Keratinocyte (primary cell): ENCODE results near the gene FUT7. TPM values are rescaled to one million over a fixed set of nuclear protein-coding genes. Genes with fewer than 3 reads are reported as not detected.

Experiments used
- DNase-seq: peaks from one replicate; pipeline ENCODE4 v3.0.0-alpha.2; 2011; ENCODE audit warnings: low read depth, missing footprints, low spot score
- FAIRE-seq: peaks from 2 replicates; lab custom pipeline; 2011; peaks lifted over from hg19 to GRCh38; lab: Jason Lieb, UNC
- H2AFZ ChIP-seq: 2 replicates; pipeline ENCODE4 v1.6.0; 2012; ENCODE audit warnings: low read length, control low read depth, inconsistent platforms; ENCODE audit not compliant: control insufficient read depth
- H3K27ac ChIP-seq: 2 replicates; pipeline ENCODE4 v1.5.1; 2011; ENCODE audit warnings: low read length; ENCODE audit not compliant: control insufficient read depth, insufficient read depth
- H3K27me3 ChIP-seq: 3 replicates; pipeline ENCODE4 v1.6.0; 2011; ENCODE audit warnings: low read length; ENCODE audit not compliant: control insufficient read depth, insufficient read depth; ENCODE audit errors: extremely low read depth
- H3K36me3 ChIP-seq, 2 experiments: 2 replicates in 1 of 2; 3 replicates in 1 of 2; pipeline ENCODE4 v1.5.1; 2011; ENCODE audit warnings: low read length in 2 of 2, mild to moderate bottlenecking in 1 of 2; ENCODE audit not compliant: control insufficient read depth in 2 of 2, insufficient read depth in 2 of 2; ENCODE audit errors: extremely low read depth in 1 of 2
- H3K4me1 ChIP-seq: 3 replicates; pipeline ENCODE4 v1.5.1; 2011; ENCODE audit warnings: low read length; ENCODE audit not compliant: control insufficient read depth, insufficient read depth; ENCODE audit errors: extremely low read depth
- H3K4me2 ChIP-seq: 3 replicates; pipeline ENCODE4 v1.6.0; 2011; ENCODE audit warnings: low read depth, low read length; ENCODE audit not compliant: control insufficient read depth, insufficient read depth; ENCODE audit errors: extremely low read depth
- H3K4me3 ChIP-seq, 3 experiments: fragments of 200-600 bp in 1 of 3; sonication (generic) in 1 of 3; 2 replicates in 2 of 3; 3 replicates in 1 of 3; pipeline ENCODE4 v1.5.1; 2011 to 2016; ENCODE audit warnings: low read length in 3 of 3, mild to moderate bottlenecking in 3 of 3, control low read depth in 2 of 3, inconsistent platforms in 1 of 3, low read depth in 1 of 3, mixed read lengths in 1 of 3, mixed run types in 1 of 3, moderate library complexity in 1 of 3; ENCODE audit not compliant: control insufficient read depth in 2 of 3, insufficient read depth in 2 of 3; ENCODE audit errors: extremely low read depth in 1 of 3
- H3K79me2 ChIP-seq: 2 replicates; pipeline ENCODE4 v1.6.0; 2012; ENCODE audit warnings: low read length; ENCODE audit not compliant: control insufficient read depth, insufficient read depth
- H3K9ac ChIP-seq: 3 replicates; pipeline ENCODE4 v1.6.0; 2011; ENCODE audit warnings: low read length; ENCODE audit not compliant: control insufficient read depth, insufficient read depth; ENCODE audit errors: extremely low read depth
- H3K9me1 ChIP-seq: 3 replicates; pipeline ENCODE4 v1.6.0; 2011; ENCODE audit warnings: low read length; ENCODE audit not compliant: control insufficient read depth, insufficient read depth; ENCODE audit errors: extremely low read depth
- H3K9me3 ChIP-seq: 2 replicates; pipeline ENCODE4 v1.5.1; 2012; ENCODE audit warnings: low read depth, low read length; ENCODE audit not compliant: control insufficient read depth
- H4K20me1 ChIP-seq: 3 replicates; pipeline ENCODE4 v1.6.0; 2011; ENCODE audit warnings: low read length; ENCODE audit not compliant: control insufficient read depth, insufficient read depth; ENCODE audit errors: extremely low read depth
- CTCF ChIP-seq, 3 experiments: IDR thresholded peaks in 1 of 3; conservative IDR thresholded peaks in 1 of 3; optimal IDR thresholded peaks in 1 of 3; 2 replicates in 2 of 3; 3 replicates in 1 of 3; pipeline versions ENCODE3 to v1.5.1; 2011; ENCODE audit warnings: low read length in 3 of 3, mild to moderate bottlenecking in 3 of 3, moderate library complexity in 2 of 3, control low read depth in 1 of 3, inconsistent platforms in 1 of 3; ENCODE audit not compliant: insufficient read depth in 2 of 3; ENCODE audit errors: extremely low read depth in 1 of 3
- EZH2 ChIP-seq: IDR thresholded peaks from one replicate; pipeline ENCODE4 v1.6.1; 2012; ENCODE audit warnings: inconsistent platforms, mild to moderate bottlenecking, low read length, moderate library complexity
- dilution Hi-C: fragments of 300-500 bp; cut with MboI; formaldehyde crosslinking; loops from one replicate; pipeline ENCODE4 v1.7.0; 2020; ENCODE audit warnings: low sequenced_read_pairs; ENCODE audit not compliant: extremely low pct_ligation_motif_present
- polyA plus RNA-seq, 5 experiments: library from polyadenylated mRNA; depleted of rRNA in 3 of 5; stranded (reverse) in 3 of 5; stranded (forward) in 1 of 5; unstranded in 1 of 5; fragments of >200 nt; gene quantifications; 1 replicate in 1 of 5; 2 replicates in 3 of 5; 3 replicates in 1 of 5; pipeline versions ENCODE4 v1.2.1 to v1.2.3, GENCODE V29; 2011 to 2012; ENCODE audit warnings: missing spikeins in 2 of 5, low read depth in 1 of 5, low replicate concordance in 1 of 5

Gene FUT7
- polyA plus RNA-seq, 1 donor (not counting 4 experiments of a cell fraction or from before 2014, with no cell fraction given): not detected

GRCh38 chr9:137037483-137037882 is 5.6 kb upstream of the FUT7 start:
- Histone ChIP-seq H4K20me1 (no peaks in the 10 kb centered on the region), H3K4me2 (no peak overlapping the region), H3K9me3 (no peaks in the 10 kb centered on the region), H3K27ac (no peak overlapping the region), H3K79me2 (no peaks in the 10 kb centered on the region), H2AFZ (no peak overlapping the region), H3K9ac (no peak overlapping the region), H3K9me1 (no peaks in the 10 kb centered on the region), H3K4me1 (peaks cover 3% of the 10 kb centered on the region), H3K27me3 (no peaks in the 10 kb centered on the region), H3K4me3 (no peak overlapping the region), H3K36me3 (peaks cover 0 to 4% of the 10 kb centered on the region in 2 experiments)
- DNase-seq: no peak
- FAIRE-seq: no peak
- TF ChIP-seq EZH2 (no peak), CTCF (optimal IDR thresholded peaks at IDR 0.05 in 1 of 3, IDR thresholded peaks at IDR 0.05 in 1 of 3, conservative IDR thresholded peaks at IDR 0.05 in 1 of 3; ENCODE audit: extremely low read depth in 1 of 3, insufficient read depth in 2 of 3, low read length in 3 of 3) (no peak)
- dilution Hi-C loops: no loop called here

- Histone ChIP-seq H3K27ac (no peak overlapping the region), H2AFZ (no peak overlapping the region), H3K4me2 (no peak overlapping the region), H3K4me1 (peaks cover 3% of the 10 kb centered on the region), H4K20me1 (no peaks in the 10 kb centered on the region), H3K9me3 (no peaks in the 10 kb centered on the region), H3K9ac (no peak overlapping the region), H3K9me1 (no peaks in the 10 kb centered on the region), H3K4me3 (no peak overlapping the region), H3K36me3 (peaks cover 0 to 4% of the 10 kb centered on the region in 2 experiments), H3K27me3 (no peaks in the 10 kb centered on the region), H3K79me2 (no peaks in the 10 kb centered on the region)
- dilution Hi-C loops: no loop called here
- FAIRE-seq (no peak), DNase-seq (no peak)
- no peak for TF ChIP-seq CTCF (optimal IDR thresholded peaks at IDR 0.05 in 1 of 3, IDR thresholded peaks at IDR 0.05 in 1 of 3, conservative IDR thresholded peaks at IDR 0.05 in 1 of 3; ENCODE audit: extremely low read depth in 1 of 3, insufficient read depth in 2 of 3, low read length in 3 of 3)
- no peak for TF ChIP-seq EZH2
Observed at GRCh38 chr9:137037035-137037434, 5.1 kb upstream of the FUT7 start.
